Colonic mucosa (tissue), 4 donors: ENCODE data around the gene TMEM164. TPM values are rescaled to one million over a fixed set of nuclear protein-coding genes. Genes with fewer than 3 reads are reported as not detected.
A peak's percentile ranks its signal among the peaks of the same experiment; 100 is the strongest.

Experiments
- DNase-seq: peaks from one replicate; pipeline ENCODE4 v3.0.0-alpha.2; 2020
- H3K27ac ChIP-seq: fragments of 200-600 bp; one replicate; pipeline ENCODE4 v1.8.0; 2021
- H3K27me3 ChIP-seq: fragments of 200-600 bp; one replicate; pipeline ENCODE4 v1.8.0; 2021
- H3K36me3 ChIP-seq: fragments of 200-600 bp; one replicate; pipeline ENCODE4 v1.8.0; 2021
- H3K4me1 ChIP-seq: fragments of 200-600 bp; one replicate; pipeline ENCODE4 v1.8.0; 2021; ENCODE audit warnings: mild to moderate bottlenecking
- H3K4me3 ChIP-seq: fragments of 200-600 bp; one replicate; pipeline ENCODE4 v1.8.0; 2021
- H3K9ac ChIP-seq, 2 donors: one replicate each; pipeline ENCODE4 v1.7.0; 2013; ENCODE audit warnings: control low read depth in 2 of 2, low read depth in 2 of 2, low read length in 2 of 2
- H3K9me3 ChIP-seq: fragments of 200-600 bp; one replicate; pipeline ENCODE4 v1.8.0; 2021
- CTCF ChIP-seq: fragments of 200-600 bp; IDR thresholded peaks from one replicate; pipeline ENCODE4 v1.8.0; 2022; ENCODE audit warnings: antibody characterized with exemption, mild to moderate bottlenecking
- intact Hi-C: fragments of 100-400 bp; cut with DNase I; formaldehyde crosslinking; loops from one replicate; pipeline ENCODE4 v1.14.1; 2022
- total RNA-seq, 2 donors: library from RNA; stranded (reverse); fragmentation: NEBNext Ultra II Directional in 1 of 2; extraction: Animal tissue kit (Norgen Biotek cat#: 25700) in 1 of 2; gene quantifications; one replicate each; pipeline ENCODE4 v1.2.1, GENCODE V29; 2021
- donor health status: healthy.
- donor health status: DM: no; HTN: no; CAD: no.
- donor health status: DM: no; HTN: no; CAD: no.

TMEM164 gene
- total RNA-seq, 2 donors from 2014 or later = 57.3 to 73.1 TPM

- no peak for TF ChIP-seq CTCF
- no peak overlapping the region for H3K27ac ChIP-seq
- no peak overlapping the region for H3K9ac ChIP-seq
- H3K27me3 ChIP-seq = no peaks in the 10 kb centered on the region
- no peak for DNase-seq
- H3K9me3 ChIP-seq = no peaks in the 10 kb centered on the region
- H3K4me1 ChIP-seq = no peaks in the 10 kb centered on the region
- no peaks in the 10 kb centered on the region for H3K36me3 ChIP-seq
- intact Hi-C loops = no loop called here
- H3K4me3 ChIP-seq = no peak overlapping the region
Observed at GRCh38 chrX:110000000-110000399, 2.9 kb upstream of the TMEM164 start.

DNA sequence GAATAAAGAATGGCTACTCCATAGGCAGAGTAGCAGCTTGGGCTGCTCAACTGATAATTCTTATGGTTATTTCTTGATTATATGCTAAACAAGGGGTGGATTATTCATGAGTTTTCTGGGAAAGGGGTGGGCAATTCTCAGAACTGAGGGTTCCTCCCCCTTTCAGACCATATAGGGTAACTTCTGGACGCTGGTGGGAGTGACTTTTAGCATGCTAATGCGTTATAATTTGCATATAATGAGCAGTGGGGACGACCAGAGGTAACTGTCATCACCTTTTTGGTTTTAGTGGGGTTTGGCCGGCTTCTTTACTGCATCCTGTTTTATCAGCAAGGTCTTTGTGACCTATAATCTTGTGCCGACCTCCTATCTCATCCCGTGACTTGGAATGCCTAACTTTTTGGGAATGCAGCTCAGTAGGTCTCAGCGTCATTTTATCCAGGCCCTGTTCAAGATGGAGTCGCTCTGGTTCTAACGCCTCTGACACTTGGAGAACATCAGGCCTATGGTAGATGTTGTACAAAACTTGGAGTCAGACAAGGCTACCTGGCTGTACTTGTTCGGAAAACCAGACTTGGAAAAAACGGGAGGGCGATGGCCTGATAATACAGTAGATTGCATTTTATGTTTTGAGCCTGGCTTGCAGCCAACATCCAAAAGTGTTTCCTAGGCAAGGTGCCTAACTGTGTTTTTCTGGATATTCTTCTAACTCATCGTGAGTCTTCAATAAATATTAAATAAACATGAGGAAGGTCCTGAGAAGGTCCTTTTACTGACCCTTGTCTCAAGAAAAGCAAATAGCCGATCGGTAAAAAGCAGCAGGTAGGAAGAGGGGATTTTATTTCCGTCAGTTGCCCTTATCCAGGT lies 1.8 kb upstream of the TMEM164 start:
- H3K9ac ChIP-seq = no peak overlapping the region
- no peaks in the 10 kb centered on the region for H3K36me3 ChIP-seq
- no peak for DNase-seq
- H3K4me3 ChIP-seq = no peak overlapping the region
- intact Hi-C loops = no loop called here
- TF ChIP-seq CTCF = no peak
- no peaks in the 10 kb centered on the region for H3K4me1 ChIP-seq
- H3K27me3 ChIP-seq = no peaks in the 10 kb centered on the region
- no peaks in the 10 kb centered on the region for H3K9me3 ChIP-seq
- H3K27ac ChIP-seq = no peak overlapping the region

DNA sequence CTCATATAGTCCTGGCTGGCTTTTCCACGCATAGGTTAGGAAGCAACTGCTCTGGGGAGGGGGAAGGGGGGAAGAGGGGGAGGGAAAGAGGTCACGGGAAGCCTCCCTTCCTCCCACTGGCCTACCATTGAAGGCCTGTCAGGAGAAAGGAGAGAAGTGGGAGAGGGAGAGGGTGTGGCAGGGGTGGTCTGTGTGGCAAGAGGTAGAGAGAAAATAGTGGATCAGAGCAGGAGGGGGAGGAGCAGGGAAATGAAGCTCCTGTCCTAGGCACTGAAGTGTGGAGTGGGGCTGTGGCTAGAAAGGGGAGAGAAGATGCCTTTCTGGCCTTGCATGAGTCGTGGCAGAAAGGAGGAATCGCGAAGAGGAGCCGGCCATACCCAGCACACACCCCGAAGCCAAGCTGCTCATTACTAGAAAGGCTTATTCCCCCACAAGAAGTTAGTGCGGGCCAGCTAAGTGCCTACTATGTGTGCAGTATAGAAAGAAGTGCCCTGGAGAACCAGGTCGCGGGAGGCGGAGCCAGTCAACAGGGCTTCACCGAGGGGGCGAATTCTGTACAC lies 1.1 kb upstream of the TMEM164 start:
- Histone ChIP-seq H3K9ac (peak overlapping the region; percentile 46 to 70), H3K27ac (peak overlapping the region; percentile 85), H3K4me1 (no peaks in the 10 kb centered on the region), H3K9me3 (no peaks in the 10 kb centered on the region), H3K4me3 (peak overlapping the region; percentile 58), H3K36me3 (no peaks in the 10 kb centered on the region), H3K27me3 (no peaks in the 10 kb centered on the region)
- intact Hi-C loops = no loop called here
- no peak for DNase-seq
- TF ChIP-seq CTCF = no peak

- Histone ChIP-seq H3K9me3 (no peaks in the 10 kb centered on the region), H3K9ac (peak overlapping the region; percentile 74 to 79), H3K4me3 (peak overlapping the region; percentile 58), H3K27ac (peak overlapping the region; percentile 85), H3K4me1 (no peaks in the 10 kb centered on the region), H3K27me3 (no peaks in the 10 kb centered on the region), H3K36me3 (no peaks in the 10 kb centered on the region)
- DNase-seq = no peak
- TF ChIP-seq CTCF = no peak
- intact Hi-C loops = no loop called here
Observed at GRCh38 chrX:110003167-110004156, 548 bp downstream of the TMEM164 start.

- no peaks in the 10 kb centered on the region for H3K4me1 ChIP-seq
- no peaks in the 10 kb centered on the region for H3K27me3 ChIP-seq
Observed at GRCh38 chrX:110004215-110004614, 1.3 kb downstream of the TMEM164 start.

More at GRCh38 chrX:110004215-110004614, 1.3 kb downstream of the TMEM164 start:
- peak overlapping the region; percentile 58 for H3K4me3 ChIP-seq
- H3K9ac ChIP-seq = peak overlapping the region; percentile 53 to 79
- peak overlapping the region; percentile 85 for H3K27ac ChIP-seq
- no peaks in the 10 kb centered on the region for H3K9me3 ChIP-seq
- DNase-seq = peak; percentile 80
- no peak for TF ChIP-seq CTCF
- H3K36me3 ChIP-seq = no peaks in the 10 kb centered on the region
- intact Hi-C loops = no loop called here
